HG03439 (cell line): Measurements from ENCODE around the gene PKHD1.
"Not testable (repeated sequence)": the region's sequence is repeated elsewhere in the genome, so short reads cannot be mapped to it uniquely, and the experiment has no call there.

ENCODE experiments used
- ATAC-seq: cut with Tn5 transposase; IDR thresholded peaks from one replicate; pipeline ENCODE4 v1.9.1; 2021; ENCODE audit warnings: mild to moderate bottlenecking, moderate library complexity; ENCODE audit not compliant: unreplicated experiment

PKHD1 gene

GRCh38 chr6:51936531-51937290 lies 150.7 kb downstream of the PKHD1 start:
- no peak for ATAC-seq

GRCh38 chr6:51934098-51934497 lies 153.3 kb downstream of the PKHD1 start:
- ATAC-seq = no peak

- no peak for ATAC-seq
Measured at GRCh38 chr6:51932956-51933355, 154.5 kb downstream of the PKHD1 start.

- no peak for ATAC-seq
Measured at GRCh38 chr6:51930602-51931001, 156.8 kb downstream of the PKHD1 start.

GRCh38 chr6:51929934-51930574 lies 157.4 kb downstream of the PKHD1 start:
- ATAC-seq = no peak

GRCh38 chr6:51928320-51928719 lies 159.1 kb downstream of the PKHD1 start:
- peak; percentile 68 for ATAC-seq

- ATAC-seq = no peak
Measured at GRCh38 chr6:51927450-51927849, 160.0 kb downstream of the PKHD1 start.

- no peak for ATAC-seq
Measured at GRCh38 chr6:51926125-51926524, 161.3 kb downstream of the PKHD1 start.

- not testable (repeated sequence) for ATAC-seq
Measured at GRCh38 chr6:51922479-51922878, 164.9 kb downstream of the PKHD1 start.

- ATAC-seq = not testable (repeated sequence)
Measured at GRCh38 chr6:51918347-51918746, 169.1 kb downstream of the PKHD1 start.

GRCh38 chr6:51915098-51915497 lies 172.3 kb downstream of the PKHD1 start:
- ATAC-seq = no peak

- ATAC-seq = no peak
Measured at GRCh38 chr6:51913265-51913664, 174.1 kb downstream of the PKHD1 start.

- ATAC-seq = no peak
Measured at GRCh38 chr6:51910851-51911250, 176.6 kb downstream of the PKHD1 start.

- ATAC-seq = peak; percentile 63
Measured at GRCh38 chr6:51908243-51908642, 179.2 kb downstream of the PKHD1 start.

- peak; percentile 37 for ATAC-seq
Measured at GRCh38 chr6:51901766-51902764, 185.3 kb downstream of the PKHD1 start.

- no peak for ATAC-seq
Measured at GRCh38 chr6:51893366-51893765, 194.0 kb downstream of the PKHD1 start.

GRCh38 chr6:51892750-51893149 lies 194.7 kb downstream of the PKHD1 start:
- ATAC-seq = no peak

GRCh38 chr6:51892339-51892738 lies 195.1 kb downstream of the PKHD1 start:
- no peak for ATAC-seq

GRCh38 chr6:51891784-51892183 lies 195.6 kb downstream of the PKHD1 start:
- no peak for ATAC-seq

GRCh38 chr6:51887859-51888258 lies 199.6 kb downstream of the PKHD1 start:
- ATAC-seq = no peak

- no peak for ATAC-seq
Measured at GRCh38 chr6:51885957-51886356, 201.5 kb downstream of the PKHD1 start.
